T-helper 1 cell treated with Interleukin-12 subunit alpha and Interleukin-12 subunit beta and Interleukin-4 antibody, amounts not matched to agents 30 ng/mL and 1 ng/mL, for 36 hours (primary cell): Measurements from ENCODE around the gene CCK. TPM values are rescaled to one million over a fixed set of nuclear protein-coding genes. Genes with fewer than 3 reads are reported as not detected.
"Not testable (repeated sequence)": the region's sequence is repeated elsewhere in the genome, so short reads cannot be mapped to it uniquely, and the experiment has no call there.

Experiments
- intact Hi-C: fragments of 100-400 bp; cut with micrococcal nuclease; formaldehyde crosslinking; loops from one replicate; pipeline ENCODE4 v1.15.1; 2024
- total RNA-seq: library from RNA; stranded (reverse); gene quantifications from 2 replicates; pipeline ENCODE4 v1.2.3, GENCODE V29; 2022

The CCK gene
- not detected in 2 replicates for total RNA-seq

- intact Hi-C loops, result no loop called here
Measured at GRCh38 chr3:42266085-42266484, at the start of gene CCK. Gene CCK, minus strand, starts transcription at chr3:42266185. Its CDS starts 2,555 bp downstream, at chr3:42263630.

GRCh38 chr3:42314411-42314810 is 48.4 kb upstream of the CCK start:
- intact Hi-C loops, result no loop called here

GRCh38 chr3:42308651-42309050 is 42.7 kb upstream of the CCK start:
- intact Hi-C loops, result no loop called here

- intact Hi-C loops, result no loop called here
Measured at GRCh38 chr3:42306499-42306898, 40.5 kb upstream of the CCK start.

- intact Hi-C loops, result no loop called here
Measured at GRCh38 chr3:42302924-42303634, 37.1 kb upstream of the CCK start.

- intact Hi-C loops, result no loop called here
Measured at GRCh38 chr3:42301446-42302175, 35.6 kb upstream of the CCK start.

- intact Hi-C loops, result no loop called here
Measured at GRCh38 chr3:42300778-42301177, 34.8 kb upstream of the CCK start.

GRCh38 chr3:42300013-42300412 is 34.0 kb upstream of the CCK start:
- intact Hi-C loops, result no loop called here

- intact Hi-C loops, result no loop called here
Measured at GRCh38 chr3:42298259-42298658, 32.3 kb upstream of the CCK start.

- intact Hi-C loops, result no loop called here
Measured at GRCh38 chr3:42292009-42292408, 26.0 kb upstream of the CCK start.

- intact Hi-C loops, result no loop called here
Measured at GRCh38 chr3:42290966-42291714, 25.2 kb upstream of the CCK start.

- intact Hi-C loops, result no loop called here
Measured at GRCh38 chr3:42289026-42289425, 23.0 kb upstream of the CCK start.

GRCh38 chr3:42288385-42288784 is 22.4 kb upstream of the CCK start:
- intact Hi-C loops, result no loop called here

- intact Hi-C loops, result not testable (repeated sequence)
Measured at GRCh38 chr3:42287423-42287822, 21.4 kb upstream of the CCK start.

GRCh38 chr3:42277676-42278075 is 11.7 kb upstream of the CCK start:
- intact Hi-C loops, result no loop called here

- intact Hi-C loops, result no loop called here
Measured at GRCh38 chr3:42276141-42277132, 10.5 kb upstream of the CCK start.

- intact Hi-C loops, result no loop called here
Measured at GRCh38 chr3:42275217-42275616, 9.2 kb upstream of the CCK start.

- intact Hi-C loops, result no loop called here
Measured at GRCh38 chr3:42274266-42274665, 8.3 kb upstream of the CCK start.

- intact Hi-C loops, result no loop called here
Measured at GRCh38 chr3:42273361-42273760, 7.4 kb upstream of the CCK start.

GRCh38 chr3:42271786-42272185 is 5.8 kb upstream of the CCK start:
- intact Hi-C loops, result no loop called here

- intact Hi-C loops, result no loop called here
Measured at GRCh38 chr3:42270561-42270960, 4.6 kb upstream of the CCK start.
